ENCODE measurements around the gene ZDHHC14. TPM values are rescaled to one million over a fixed set of nuclear protein-coding genes. Genes with fewer than 3 reads are reported as not detected.

ZDHHC14 gene
- total and polyA plus RNA-seq, 2 experiments from 2014 or later = 3.0 to 7.4 TPM

GRCh38 chr6:157529654-157530039 lies 148.7 kb downstream of the ZDHHC14 start:
- DNase-seq (ENCODE audit: low spot score) (no peak), ATAC-seq (no peak)
- Mint-ChIP-seq H3K27me3 (ENCODE audit: insufficient read depth, low read depth, poor library complexity) (peaks cover 12% of the 10 kb centered on the region), H3K36me3 (ENCODE audit: low read depth) (peaks cover 3% of the 10 kb centered on the region), H3K4me1 (peaks cover 36% of the 10 kb centered on the region), H3K9me3 (no peaks in the 10 kb centered on the region), H3K27ac (no peak overlapping the region), H3K4me3 (no peak overlapping the region)
- H4K20me1 ChIP-seq (replicated peaks; ENCODE audit: insufficient read depth) = no peaks in the 10 kb centered on the region
- H3K27me3 ChIP-seq (ENCODE audit: insufficient read depth) = no peaks in the 10 kb centered on the region
- H3K36me3 ChIP-seq (ENCODE audit: insufficient read depth) = no peaks in the 10 kb centered on the region
- H2AFZ ChIP-seq = no peak overlapping the region
- no peak overlapping the region for H3K4me2 ChIP-seq
- H3K4me3 ChIP-seq = no peak overlapping the region
- H3K4me1 ChIP-seq (ENCODE audit: insufficient read depth) = peaks cover 44% of the 10 kb centered on the region
- peaks cover 5% of the 10 kb centered on the region for H3K9me2 ChIP-seq (ENCODE audit: insufficient read depth)
- no peak for TF ChIP-seq STAT1 (IDR thresholded peaks at IDR 0.05; ENCODE audit: unreplicated experiment)
- TF ChIP-seq JUNB (IDR thresholded peaks at IDR 0.05; ENCODE audit: unreplicated experiment) = no peak
- no peak for TF ChIP-seq CTCF (conservative IDR thresholded peaks at IDR 0.05; ENCODE audit: low read depth in 2 of 2)
- no peak for TF ChIP-seq NANOG (IDR thresholded peaks at IDR 0.05; ENCODE audit: borderline replicate concordance)
- TF ChIP-seq CREB1 (CRISPR knock-in tag; IDR thresholded peaks at IDR 0.05; ENCODE audit: low read depth) = no peak
- TF ChIP-seq, protein P1, sequence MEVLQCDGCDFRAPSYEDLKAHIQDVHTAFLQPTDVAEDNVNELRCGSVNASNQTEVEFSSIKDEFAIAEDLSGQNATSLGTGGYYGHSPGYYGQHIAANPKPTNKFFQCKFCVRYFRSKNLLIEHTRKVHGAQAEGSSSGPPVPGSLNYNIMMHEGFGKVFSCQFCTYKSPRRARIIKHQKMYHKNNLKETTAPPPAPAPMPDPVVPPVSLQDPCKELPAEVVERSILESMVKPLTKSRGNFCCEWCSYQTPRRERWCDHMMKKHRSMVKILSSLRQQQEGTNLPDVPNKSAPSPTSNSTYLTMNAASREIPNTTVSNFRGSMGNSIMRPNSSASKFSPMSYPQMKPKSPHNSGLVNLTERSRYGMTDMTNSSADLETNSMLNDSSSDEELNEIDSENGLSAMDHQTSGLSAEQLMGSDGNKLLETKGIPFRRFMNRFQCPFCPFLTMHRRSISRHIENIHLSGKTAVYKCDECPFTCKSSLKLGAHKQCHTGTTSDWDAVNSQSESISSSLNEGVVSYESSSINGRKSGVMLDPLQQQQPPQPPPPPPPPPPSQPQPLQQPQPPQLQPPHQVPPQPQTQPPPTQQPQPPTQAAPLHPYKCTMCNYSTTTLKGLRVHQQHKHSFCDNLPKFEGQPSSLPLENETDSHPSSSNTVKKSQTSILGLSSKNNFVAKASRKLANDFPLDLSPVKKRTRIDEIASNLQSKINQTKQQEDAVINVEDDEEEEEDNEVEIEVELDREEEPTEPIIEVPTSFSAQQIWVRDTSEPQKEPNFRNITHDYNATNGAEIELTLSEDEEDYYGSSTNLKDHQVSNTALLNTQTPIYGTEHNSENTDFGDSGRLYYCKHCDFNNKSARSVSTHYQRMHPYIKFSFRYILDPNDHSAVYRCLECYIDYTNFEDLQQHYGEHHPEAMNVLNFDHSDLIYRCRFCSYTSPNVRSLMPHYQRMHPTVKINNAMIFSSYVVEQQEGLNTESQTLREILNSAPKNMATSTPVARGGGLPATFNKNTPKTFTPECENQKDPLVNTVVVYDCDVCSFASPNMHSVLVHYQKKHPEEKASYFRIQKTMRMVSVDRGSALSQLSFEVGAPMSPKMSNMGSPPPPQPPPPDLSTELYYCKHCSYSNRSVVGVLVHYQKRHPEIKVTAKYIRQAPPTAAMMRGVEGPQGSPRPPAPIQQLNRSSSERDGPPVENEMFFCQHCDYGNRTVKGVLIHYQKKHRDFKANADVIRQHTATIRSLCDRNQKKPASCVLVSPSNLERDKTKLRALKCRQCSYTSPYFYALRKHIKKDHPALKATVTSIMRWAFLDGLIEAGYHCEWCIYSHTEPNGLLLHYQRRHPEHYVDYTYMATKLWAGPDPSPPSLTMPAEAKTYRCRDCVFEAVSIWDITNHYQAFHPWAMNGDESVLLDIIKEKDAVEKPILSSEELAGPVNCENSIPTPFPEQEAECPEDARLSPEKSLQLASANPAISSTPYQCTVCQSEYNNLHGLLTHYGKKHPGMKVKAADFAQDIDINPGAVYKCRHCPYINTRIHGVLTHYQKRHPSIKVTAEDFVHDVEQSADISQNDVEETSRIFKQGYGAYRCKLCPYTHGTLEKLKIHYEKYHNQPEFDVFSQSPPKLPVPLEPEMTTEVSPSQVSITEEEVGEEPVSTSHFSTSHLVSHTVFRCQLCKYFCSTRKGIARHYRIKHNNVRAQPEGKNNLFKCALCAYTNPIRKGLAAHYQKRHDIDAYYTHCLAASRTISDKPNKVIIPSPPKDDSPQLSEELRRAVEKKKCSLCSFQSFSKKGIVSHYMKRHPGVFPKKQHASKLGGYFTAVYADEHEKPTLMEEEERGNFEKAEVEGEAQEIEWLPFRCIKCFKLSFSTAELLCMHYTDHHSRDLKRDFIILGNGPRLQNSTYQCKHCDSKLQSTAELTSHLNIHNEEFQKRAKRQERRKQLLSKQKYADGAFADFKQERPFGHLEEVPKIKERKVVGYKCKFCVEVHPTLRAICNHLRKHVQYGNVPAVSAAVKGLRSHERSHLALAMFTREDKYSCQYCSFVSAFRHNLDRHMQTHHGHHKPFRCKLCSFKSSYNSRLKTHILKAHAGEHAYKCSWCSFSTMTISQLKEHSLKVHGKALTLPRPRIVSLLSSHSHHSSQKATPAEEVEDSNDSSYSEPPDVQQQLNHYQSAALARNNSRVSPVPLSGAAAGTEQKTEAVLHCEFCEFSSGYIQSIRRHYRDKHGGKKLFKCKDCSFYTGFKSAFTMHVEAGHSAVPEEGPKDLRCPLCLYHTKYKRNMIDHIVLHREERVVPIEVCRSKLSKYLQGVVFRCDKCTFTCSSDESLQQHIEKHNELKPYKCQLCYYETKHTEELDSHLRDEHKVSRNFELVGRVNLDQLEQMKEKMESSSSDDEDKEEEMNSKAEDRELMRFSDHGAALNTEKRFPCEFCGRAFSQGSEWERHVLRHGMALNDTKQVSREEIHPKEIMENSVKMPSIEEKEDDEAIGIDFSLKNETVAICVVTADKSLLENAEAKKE (CRISPR knock-in tag; IDR thresholded peaks at IDR 0.05) = no peak
- TF ChIP-seq POLR2AphosphoS5 (IDR thresholded peaks at IDR 0.05; ENCODE audit: low read depth) = no peak
- no peak for TF ChIP-seq ZNF114 (CRISPR knock-in tag; IDR thresholded peaks at IDR 0.05)
- TF ChIP-seq EZH2phosphoT487 (IDR thresholded peaks at IDR 0.05; ENCODE audit: unreplicated experiment) = no peak
- TF ChIP-seq ETS1 (IDR thresholded peaks at IDR 0.05) = no peak
- no peak for TF ChIP-seq ZNF331 (CRISPR knock-in tag; IDR thresholded peaks at IDR 0.05; ENCODE audit: low read depth)
- TF ChIP-seq EZH2 (IDR thresholded peaks at IDR 0.05; ENCODE audit: low read depth, unreplicated experiment) = no peak
- TF ChIP-seq, protein P2, sequence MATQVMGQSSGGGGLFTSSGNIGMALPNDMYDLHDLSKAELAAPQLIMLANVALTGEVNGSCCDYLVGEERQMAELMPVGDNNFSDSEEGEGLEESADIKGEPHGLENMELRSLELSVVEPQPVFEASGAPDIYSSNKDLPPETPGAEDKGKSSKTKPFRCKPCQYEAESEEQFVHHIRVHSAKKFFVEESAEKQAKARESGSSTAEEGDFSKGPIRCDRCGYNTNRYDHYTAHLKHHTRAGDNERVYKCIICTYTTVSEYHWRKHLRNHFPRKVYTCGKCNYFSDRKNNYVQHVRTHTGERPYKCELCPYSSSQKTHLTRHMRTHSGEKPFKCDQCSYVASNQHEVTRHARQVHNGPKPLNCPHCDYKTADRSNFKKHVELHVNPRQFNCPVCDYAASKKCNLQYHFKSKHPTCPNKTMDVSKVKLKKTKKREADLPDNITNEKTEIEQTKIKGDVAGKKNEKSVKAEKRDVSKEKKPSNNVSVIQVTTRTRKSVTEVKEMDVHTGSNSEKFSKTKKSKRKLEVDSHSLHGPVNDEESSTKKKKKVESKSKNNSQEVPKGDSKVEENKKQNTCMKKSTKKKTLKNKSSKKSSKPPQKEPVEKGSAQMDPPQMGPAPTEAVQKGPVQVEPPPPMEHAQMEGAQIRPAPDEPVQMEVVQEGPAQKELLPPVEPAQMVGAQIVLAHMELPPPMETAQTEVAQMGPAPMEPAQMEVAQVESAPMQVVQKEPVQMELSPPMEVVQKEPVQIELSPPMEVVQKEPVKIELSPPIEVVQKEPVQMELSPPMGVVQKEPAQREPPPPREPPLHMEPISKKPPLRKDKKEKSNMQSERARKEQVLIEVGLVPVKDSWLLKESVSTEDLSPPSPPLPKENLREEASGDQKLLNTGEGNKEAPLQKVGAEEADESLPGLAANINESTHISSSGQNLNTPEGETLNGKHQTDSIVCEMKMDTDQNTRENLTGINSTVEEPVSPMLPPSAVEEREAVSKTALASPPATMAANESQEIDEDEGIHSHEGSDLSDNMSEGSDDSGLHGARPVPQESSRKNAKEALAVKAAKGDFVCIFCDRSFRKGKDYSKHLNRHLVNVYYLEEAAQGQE (IDR thresholded peaks at IDR 0.05; ENCODE audit: unreplicated experiment) = no peak
- H3F3A ChIP-seq (replicated peaks; ENCODE audit: low read depth) = no peaks in the 10 kb centered on the region
- H3K79me2 ChIP-seq (replicated peaks; ENCODE audit: insufficient read depth) = no peaks in the 10 kb centered on the region
- no peak overlapping the region for H3K27ac ChIP-seq (ENCODE audit: low read depth)
